Measurements from ENCODE around the gene KIRREL3.

Gene KIRREL3

GRCh38 chr11:126768702-126769101 lies 231.9 kb downstream of the KIRREL3 start:
- TF ChIP-seq, protein P1, sequence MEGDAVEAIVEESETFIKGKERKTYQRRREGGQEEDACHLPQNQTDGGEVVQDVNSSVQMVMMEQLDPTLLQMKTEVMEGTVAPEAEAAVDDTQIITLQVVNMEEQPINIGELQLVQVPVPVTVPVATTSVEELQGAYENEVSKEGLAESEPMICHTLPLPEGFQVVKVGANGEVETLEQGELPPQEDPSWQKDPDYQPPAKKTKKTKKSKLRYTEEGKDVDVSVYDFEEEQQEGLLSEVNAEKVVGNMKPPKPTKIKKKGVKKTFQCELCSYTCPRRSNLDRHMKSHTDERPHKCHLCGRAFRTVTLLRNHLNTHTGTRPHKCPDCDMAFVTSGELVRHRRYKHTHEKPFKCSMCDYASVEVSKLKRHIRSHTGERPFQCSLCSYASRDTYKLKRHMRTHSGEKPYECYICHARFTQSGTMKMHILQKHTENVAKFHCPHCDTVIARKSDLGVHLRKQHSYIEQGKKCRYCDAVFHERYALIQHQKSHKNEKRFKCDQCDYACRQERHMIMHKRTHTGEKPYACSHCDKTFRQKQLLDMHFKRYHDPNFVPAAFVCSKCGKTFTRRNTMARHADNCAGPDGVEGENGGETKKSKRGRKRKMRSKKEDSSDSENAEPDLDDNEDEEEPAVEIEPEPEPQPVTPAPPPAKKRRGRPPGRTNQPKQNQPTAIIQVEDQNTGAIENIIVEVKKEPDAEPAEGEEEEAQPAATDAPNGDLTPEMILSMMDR (IDR thresholded peaks at IDR 0.05; ENCODE audit: extremely low read depth, insufficient read depth, missing control alignments): no peak
- in situ Hi-C loops (cut with MboI; ENCODE audit: low pct_unique_long_range_greater_than_20kb, low sequenced_read_pairs, unreplicated experiment): no loop called here
- DNase-seq (ENCODE audit: low spot score): no peak

GRCh38 chr11:126766440-126766839 lies 234.1 kb downstream of the KIRREL3 start:
- in situ Hi-C loops (cut with MboI; ENCODE audit: low pct_unique_long_range_greater_than_20kb, low sequenced_read_pairs, unreplicated experiment): no loop called here
- no peak for DNase-seq (ENCODE audit: low spot score)
- TF ChIP-seq, protein P1 (IDR thresholded peaks at IDR 0.05; ENCODE audit: extremely low read depth, insufficient read depth, missing control alignments): no peak

DNA sequence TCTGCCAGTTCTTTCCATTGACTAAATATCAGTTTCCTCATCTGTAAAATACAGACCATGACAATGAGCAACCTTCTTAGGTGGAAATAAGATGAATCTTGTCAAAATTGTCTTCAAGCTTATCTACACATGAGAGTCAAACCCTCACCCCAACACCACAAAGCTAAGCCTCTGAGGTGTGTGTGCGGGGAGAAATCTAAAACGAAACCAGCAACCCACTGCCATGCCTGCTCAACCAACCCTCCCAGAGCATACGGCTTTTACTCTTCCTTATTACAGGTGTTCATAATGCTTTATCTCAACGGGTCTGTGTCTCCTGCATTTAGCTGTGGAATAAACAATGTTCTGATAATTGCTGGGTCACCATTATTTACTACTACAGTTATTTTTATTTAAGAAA lies 235.4 kb downstream of the KIRREL3 start:
- in situ Hi-C loops (cut with MboI; ENCODE audit: low pct_unique_long_range_greater_than_20kb, low sequenced_read_pairs, unreplicated experiment): no loop called here
- no peak for DNase-seq (ENCODE audit: low spot score)
- TF ChIP-seq, protein P1 (IDR thresholded peaks at IDR 0.05; ENCODE audit: extremely low read depth, insufficient read depth, missing control alignments): no peak

GRCh38 chr11:126764231-126764630 lies 236.3 kb downstream of the KIRREL3 start:
- in situ Hi-C loops (cut with MboI; ENCODE audit: low pct_unique_long_range_greater_than_20kb, low sequenced_read_pairs, unreplicated experiment): no loop called here
- TF ChIP-seq, protein P1 (IDR thresholded peaks at IDR 0.05; ENCODE audit: extremely low read depth, insufficient read depth, missing control alignments): peak; percentile 3
- no peak for DNase-seq (ENCODE audit: low spot score)

DNA sequence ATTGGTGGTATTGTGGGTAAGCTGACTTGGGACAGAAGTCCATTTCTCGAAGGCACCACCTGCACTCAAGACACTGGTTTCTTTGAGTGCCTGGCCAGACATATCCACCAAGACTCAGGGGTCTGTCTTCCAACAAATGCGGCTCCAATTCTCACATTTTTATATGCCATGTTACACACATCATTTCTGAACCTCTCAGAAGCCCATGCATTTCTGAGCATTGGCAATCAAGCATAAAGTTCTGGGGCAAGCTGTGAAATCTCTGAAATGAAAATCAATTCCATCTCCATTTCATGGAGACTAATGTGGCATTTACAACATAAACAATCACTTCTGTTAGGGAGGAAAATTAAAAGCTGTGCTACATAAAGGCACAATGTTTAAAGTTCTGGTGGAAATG lies 243.7 kb downstream of the KIRREL3 start:
- DNase-seq (ENCODE audit: low spot score): no peak
- TF ChIP-seq, protein P1 (IDR thresholded peaks at IDR 0.05; ENCODE audit: extremely low read depth, insufficient read depth, missing control alignments): no peak
- in situ Hi-C loops (cut with MboI; ENCODE audit: low pct_unique_long_range_greater_than_20kb, low sequenced_read_pairs, unreplicated experiment): no loop called here

- TF ChIP-seq, protein P1 (IDR thresholded peaks at IDR 0.05; ENCODE audit: extremely low read depth, insufficient read depth, missing control alignments): no peak
- no peak for DNase-seq (ENCODE audit: low spot score)
- in situ Hi-C loops (cut with MboI; ENCODE audit: low pct_unique_long_range_greater_than_20kb, low sequenced_read_pairs, unreplicated experiment): no loop called here
These were observed 244.1 kb downstream of the KIRREL3 start for GRCh38 chr11:126756421-126756820.

- in situ Hi-C loops (cut with MboI; ENCODE audit: low pct_unique_long_range_greater_than_20kb, low sequenced_read_pairs, unreplicated experiment): no loop called here
- no peak for DNase-seq (ENCODE audit: low spot score)
- TF ChIP-seq, protein P1 (IDR thresholded peaks at IDR 0.05; ENCODE audit: extremely low read depth, insufficient read depth, missing control alignments): no peak
These were observed 245.0 kb downstream of the KIRREL3 start for GRCh38 chr11:126755526-126755925.

Data from GM13977 (cell line).